Measurements from ENCODE around the gene TSPAN9.

The TSPAN9 gene

GRCh38 chr12:3128498-3129293, 51.5 kb downstream of the TSPAN9 start:
- no peak for DNase-seq

GRCh38 chr12:3129301-3130056, 52.3 kb downstream of the TSPAN9 start:
- DNase-seq, result peak; percentile 75

- no peak for DNase-seq
Observed at GRCh38 chr12:3130057-3130830, 53.1 kb downstream of the TSPAN9 start.

GRCh38 chr12:3131129-3131528, 54.0 kb downstream of the TSPAN9 start:
- DNase-seq, result no peak

GRCh38 chr12:3132636-3133404, 55.6 kb downstream of the TSPAN9 start:
- DNase-seq, result peak; percentile 55

GRCh38 chr12:3133405-3133783, 56.2 kb downstream of the TSPAN9 start:
- DNase-seq, result no peak

GRCh38 chr12:3134126-3134525, 56.9 kb downstream of the TSPAN9 start:
- DNase-seq, result no peak

GRCh38 chr12:3134526-3135135, 57.5 kb downstream of the TSPAN9 start:
- no peak for DNase-seq

GRCh38 chr12:3135522-3136461, 58.6 kb downstream of the TSPAN9 start:
- peak; percentile 59 for DNase-seq

- DNase-seq, result no peak
Observed at GRCh38 chr12:3136641-3137267, 59.6 kb downstream of the TSPAN9 start.

GRCh38 chr12:3137268-3137781, 60.1 kb downstream of the TSPAN9 start:
- peak; percentile 40 for DNase-seq

- DNase-seq, result no peak
Observed at GRCh38 chr12:3137814-3138445, 60.8 kb downstream of the TSPAN9 start.

GRCh38 chr12:3138941-3139511, 61.8 kb downstream of the TSPAN9 start:
- no peak for DNase-seq

GRCh38 chr12:3139760-3140159, 62.6 kb downstream of the TSPAN9 start:
- no peak for DNase-seq

- no peak for DNase-seq
Observed at GRCh38 chr12:3140284-3140683, 63.1 kb downstream of the TSPAN9 start.

GRCh38 chr12:3141339-3142321, 64.5 kb downstream of the TSPAN9 start:
- no peak for DNase-seq

GRCh38 chr12:3142386-3142785, 65.2 kb downstream of the TSPAN9 start:
- no peak for DNase-seq

- DNase-seq, result no peak
Observed at GRCh38 chr12:3144495-3144894, 67.3 kb downstream of the TSPAN9 start.
